ENCODE results near the gene LARP4. TPM values are rescaled to one million over a fixed set of nuclear protein-coding genes. Genes with fewer than 3 reads are reported as not detected.
"Not testable (repeated sequence)": the region's sequence is repeated elsewhere in the genome, so short reads cannot be mapped to it uniquely, and the experiment has no call there.

LARP4 gene
- total RNA-seq, 1 donor from 2014 or later, result 102 TPM

DNA sequence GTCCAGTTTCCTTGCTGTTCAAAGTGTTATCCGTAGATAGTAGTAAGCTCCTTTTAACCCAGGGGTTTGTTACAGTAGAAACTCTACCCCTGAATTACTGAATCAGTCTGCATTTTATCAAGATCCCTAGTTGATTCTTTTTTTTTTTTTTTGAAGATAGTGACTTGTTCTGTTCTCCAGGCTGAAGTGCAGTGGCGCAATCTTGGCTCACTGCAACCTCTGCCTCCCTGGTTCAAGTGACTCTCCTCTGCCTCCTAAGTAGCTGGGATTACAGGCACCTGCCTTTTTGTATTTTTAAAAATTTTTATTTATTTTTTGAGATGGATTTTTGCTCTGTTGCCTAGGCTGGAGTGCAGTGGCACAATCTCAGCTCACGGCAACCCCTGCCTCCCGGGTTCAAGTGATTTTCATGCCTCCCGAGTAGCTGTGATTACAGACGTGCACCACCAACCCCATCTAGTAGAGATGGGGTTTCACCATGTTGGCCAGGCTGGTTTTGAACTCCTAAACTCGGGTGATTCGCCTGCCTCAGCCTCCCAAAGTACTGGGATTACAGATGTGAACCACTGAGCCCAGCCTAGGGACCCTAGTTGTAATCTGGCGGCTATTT, 10.5 kb downstream of the LARP4 start:
- peaks cover 31% of the 10 kb centered on the region for H3K36me3 Mint-ChIP-seq (ENCODE audit: low read depth)
- intact Hi-C loops (cut with micrococcal nuclease), result no loop called here
- H3K27me3 Mint-ChIP-seq (ENCODE audit: low read depth), result no peaks in the 10 kb centered on the region
- no peak overlapping the region for H3K27ac Mint-ChIP-seq
- no peak for DNase-seq (ENCODE audit: low spot score)
- H3K9me3 Mint-ChIP-seq, result no peaks in the 10 kb centered on the region
- H3K4me3 Mint-ChIP-seq (ENCODE audit: low read depth), result no peak overlapping the region
- H3K4me1 Mint-ChIP-seq (ENCODE audit: low read depth), result peaks cover 14% of the 10 kb centered on the region

DNA sequence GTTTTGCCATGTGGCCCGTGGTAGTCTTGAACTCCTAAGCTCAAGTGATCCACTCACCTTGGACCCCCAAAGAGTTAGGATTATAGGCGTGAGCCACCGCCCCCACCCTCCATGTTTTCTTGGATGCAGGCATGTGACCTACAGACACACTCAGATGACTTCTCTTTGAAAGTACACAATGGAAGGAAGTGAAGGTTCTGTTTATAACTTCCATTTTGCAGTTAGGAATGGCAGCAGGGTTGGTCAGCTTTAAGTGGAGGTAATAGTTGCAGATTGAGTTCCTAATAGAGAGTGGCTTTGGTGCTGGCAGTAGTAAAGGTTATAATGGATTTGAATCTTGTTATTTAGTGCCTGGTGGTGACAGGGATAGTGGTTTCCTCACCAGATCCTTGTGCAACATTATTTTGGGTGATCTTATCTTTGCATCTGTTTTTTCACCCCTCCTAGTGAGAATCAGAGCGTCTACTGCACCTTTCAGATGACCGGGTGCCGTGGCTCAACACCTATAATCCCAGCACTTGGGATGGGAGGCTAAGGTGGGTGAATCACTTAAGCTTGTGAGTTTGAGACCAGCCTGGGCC, 15.3 kb downstream of the LARP4 start:
- no peaks in the 10 kb centered on the region for H3K27me3 Mint-ChIP-seq (ENCODE audit: low read depth)
- peaks cover 24% of the 10 kb centered on the region for H3K4me1 Mint-ChIP-seq (ENCODE audit: low read depth)

GRCh38 chr12:50419112-50419909, 18.6 kb downstream of the LARP4 start:
- intact Hi-C loops (cut with micrococcal nuclease), result no loop called here
- Mint-ChIP-seq H3K4me1 (ENCODE audit: low read depth) (peaks cover 18% of the 10 kb centered on the region), H3K36me3 (ENCODE audit: low read depth) (peaks cover 32% of the 10 kb centered on the region), H3K27ac (no peak overlapping the region), H3K9me3 (no peaks in the 10 kb centered on the region), H3K4me3 (ENCODE audit: low read depth) (no peak overlapping the region), H3K27me3 (ENCODE audit: low read depth) (no peaks in the 10 kb centered on the region)
- DNase-seq (ENCODE audit: low spot score), result no peak

More for the DNA sequence above, 15.3 kb downstream of the LARP4 start:
- Mint-ChIP-seq H3K9me3 (no peaks in the 10 kb centered on the region), H3K4me3 (ENCODE audit: low read depth) (no peak overlapping the region), H3K27ac (no peak overlapping the region), H3K36me3 (ENCODE audit: low read depth) (peaks cover 42% of the 10 kb centered on the region)
- no peak for DNase-seq (ENCODE audit: low spot score)
- intact Hi-C loops (cut with micrococcal nuclease), result no loop called here

DNA sequence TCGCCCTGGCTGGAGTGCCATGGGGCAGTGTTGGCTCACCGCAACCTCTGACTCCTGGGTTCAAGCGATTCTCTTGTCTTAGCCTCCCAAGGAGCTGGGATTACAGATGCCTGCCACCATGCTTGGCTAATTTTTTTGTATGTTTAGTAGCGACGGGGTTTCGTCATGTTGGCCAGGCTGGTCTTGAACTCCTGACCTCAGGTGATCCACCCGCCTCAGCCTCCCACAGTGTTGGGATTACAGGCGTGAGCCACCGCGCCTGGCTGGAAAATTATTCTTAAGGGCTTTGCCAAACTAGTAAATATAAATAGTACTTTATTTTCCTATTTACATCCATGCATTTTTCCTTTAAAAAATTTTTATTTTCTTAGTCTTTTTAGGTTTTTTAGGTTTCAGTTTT, 22.2 kb downstream of the LARP4 start:
- H3K4me3 Mint-ChIP-seq (ENCODE audit: low read depth); H3K27me3 Mint-ChIP-seq (ENCODE audit: low read depth); DNase-seq (ENCODE audit: low spot score); H3K9me3 Mint-ChIP-seq; H3K27ac Mint-ChIP-seq; intact Hi-C loops (cut with micrococcal nuclease): not testable (repeated sequence)
- peaks cover 26% of the 10 kb centered on the region for H3K36me3 Mint-ChIP-seq (ENCODE audit: low read depth)
- peaks cover 17% of the 10 kb centered on the region for H3K4me1 Mint-ChIP-seq (ENCODE audit: low read depth)

DNA sequence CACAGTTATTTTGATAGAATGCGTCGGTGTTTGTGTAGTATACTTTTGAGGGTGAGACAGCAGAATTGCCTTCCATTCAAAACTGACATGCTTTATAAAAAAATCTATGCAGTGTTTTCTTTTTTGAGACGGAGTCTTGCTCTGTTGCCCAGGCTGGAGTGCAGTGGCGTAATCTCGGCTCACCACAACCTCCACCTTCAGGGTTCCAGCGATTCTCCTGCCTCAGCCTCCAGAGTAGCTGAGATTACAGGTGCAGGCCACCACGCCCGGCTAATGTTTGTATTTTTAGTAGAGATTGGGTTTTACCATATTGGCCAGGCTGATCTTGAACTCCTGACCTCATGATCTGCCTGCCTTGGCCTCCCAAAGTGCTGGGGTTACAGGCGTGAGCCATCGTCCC, 22.7 kb downstream of the LARP4 start:
- intact Hi-C loops (cut with micrococcal nuclease); H3K9me3 Mint-ChIP-seq: not testable (repeated sequence)
- H3K36me3 Mint-ChIP-seq (ENCODE audit: low read depth), result peaks cover 23% of the 10 kb centered on the region

GRCh38 chr12:50425589-50426258, 25.0 kb downstream of the LARP4 start:
- Mint-ChIP-seq H3K9me3 (no peaks in the 10 kb centered on the region), H3K4me1 (ENCODE audit: low read depth) (peaks cover 7% of the 10 kb centered on the region), H3K36me3 (ENCODE audit: low read depth) (peaks cover 29% of the 10 kb centered on the region), H3K27me3 (ENCODE audit: low read depth) (no peaks in the 10 kb centered on the region), H3K27ac (no peak overlapping the region), H3K4me3 (ENCODE audit: low read depth) (no peak overlapping the region)
- intact Hi-C loops (cut with micrococcal nuclease), result no loop called here
- DNase-seq (ENCODE audit: low spot score), result no peak

More for the DNA sequence above, 22.7 kb downstream of the LARP4 start:
- not testable (repeated sequence) for H3K4me3 Mint-ChIP-seq (ENCODE audit: low read depth); DNase-seq (ENCODE audit: low spot score); H3K27me3 Mint-ChIP-seq (ENCODE audit: low read depth); H3K27ac Mint-ChIP-seq
- peaks cover 17% of the 10 kb centered on the region for H3K4me1 Mint-ChIP-seq (ENCODE audit: low read depth)

- peaks cover 58% of the 10 kb centered on the region for H3K36me3 Mint-ChIP-seq (ENCODE audit: low read depth)
- H3K4me3 Mint-ChIP-seq (ENCODE audit: low read depth); H3K27me3 Mint-ChIP-seq (ENCODE audit: low read depth); H3K27ac Mint-ChIP-seq; intact Hi-C loops (cut with micrococcal nuclease); DNase-seq (ENCODE audit: low spot score); H3K9me3 Mint-ChIP-seq; H3K4me1 Mint-ChIP-seq (ENCODE audit: low read depth): not testable (repeated sequence)
Measured at GRCh38 chr12:50431656-50432055, 31.0 kb downstream of the LARP4 start.

DNA sequence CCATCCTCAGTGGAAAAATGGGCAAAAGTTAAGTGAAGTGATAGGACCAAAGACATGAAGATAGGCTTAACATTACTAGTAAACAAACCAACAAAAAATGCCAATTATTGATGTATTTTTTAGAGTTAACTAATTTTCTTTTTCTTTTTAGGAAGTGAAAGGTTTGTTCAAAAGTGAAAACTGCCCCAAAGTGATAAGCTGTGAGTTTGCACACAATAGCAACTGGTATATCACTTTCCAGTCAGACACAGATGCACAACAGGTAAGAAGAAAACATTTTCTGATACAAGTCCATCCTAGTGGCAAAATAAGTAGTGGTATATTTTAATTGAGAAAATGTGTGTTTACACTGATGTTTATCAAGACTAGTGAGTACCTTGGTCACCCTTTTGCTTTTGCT, 39.6 kb downstream of the LARP4 start:
- no peak overlapping the region for H3K27ac Mint-ChIP-seq
- intact Hi-C loops (cut with micrococcal nuclease), result no loop called here
- DNase-seq (ENCODE audit: low spot score), result no peak
- no peak overlapping the region for H3K4me3 Mint-ChIP-seq (ENCODE audit: low read depth)
- H3K4me1 Mint-ChIP-seq (ENCODE audit: low read depth), result peaks cover 17% of the 10 kb centered on the region
- peaks cover 82% of the 10 kb centered on the region for H3K36me3 Mint-ChIP-seq (ENCODE audit: low read depth)
- H3K27me3 Mint-ChIP-seq (ENCODE audit: low read depth), result no peaks in the 10 kb centered on the region
- H3K9me3 Mint-ChIP-seq, result no peaks in the 10 kb centered on the region

GRCh38 chr12:50441763-50442162, 41.1 kb downstream of the LARP4 start:
- Mint-ChIP-seq H3K4me1 (ENCODE audit: low read depth) (peaks cover 17% of the 10 kb centered on the region), H3K36me3 (ENCODE audit: low read depth) (peaks cover 76% of the 10 kb centered on the region), H3K9me3 (no peaks in the 10 kb centered on the region), H3K27me3 (ENCODE audit: low read depth) (no peaks in the 10 kb centered on the region), H3K4me3 (ENCODE audit: low read depth) (no peak overlapping the region), H3K27ac (no peak overlapping the region)
- DNase-seq (ENCODE audit: low spot score), result no peak
- intact Hi-C loops (cut with micrococcal nuclease), result loop anchor here (1.0 kb wide), 1 partner anchor 37 kb away; no protein-coding TSS in a partner anchor

DNA sequence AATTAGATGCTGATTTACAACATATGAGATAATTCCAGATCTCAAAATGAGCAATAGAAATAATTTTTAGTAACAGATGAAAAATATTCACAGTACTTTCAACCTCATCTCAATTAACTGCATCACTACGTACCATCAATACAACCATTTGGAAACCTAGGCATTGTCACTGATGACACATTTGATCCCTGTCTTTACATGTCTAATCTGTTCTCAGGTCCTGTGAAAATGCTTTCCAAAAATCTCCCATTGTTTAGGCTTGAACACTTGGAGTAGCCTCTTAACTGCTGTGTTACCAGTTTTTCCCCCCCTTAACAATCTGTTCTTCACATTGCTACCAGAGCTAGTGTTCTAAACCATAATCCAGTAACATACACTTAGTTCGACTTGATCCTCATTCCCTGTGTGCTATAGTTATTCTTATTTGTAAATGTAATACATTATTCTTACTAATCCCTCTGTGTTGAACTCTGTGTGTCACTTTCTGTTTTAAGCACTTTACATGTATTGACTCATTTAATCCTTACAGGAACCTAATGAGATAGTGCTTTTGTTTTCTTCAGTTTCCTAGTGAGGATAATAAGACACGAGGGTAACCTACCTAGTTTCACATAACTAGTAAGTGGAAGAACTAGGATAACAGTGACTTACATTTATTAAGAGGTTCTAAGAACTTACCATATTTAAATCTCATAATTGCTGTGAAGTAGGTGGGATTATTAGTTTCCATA, 41.7 kb downstream of the LARP4 start:
- H3K9me3 Mint-ChIP-seq, result no peaks in the 10 kb centered on the region
- peaks cover 75% of the 10 kb centered on the region for H3K36me3 Mint-ChIP-seq (ENCODE audit: low read depth)
- intact Hi-C loops (cut with micrococcal nuclease), result loop anchor here (1.0 kb wide), 1 partner anchor 38 kb away; no protein-coding TSS in a partner anchor
- peaks cover 17% of the 10 kb centered on the region for H3K4me1 Mint-ChIP-seq (ENCODE audit: low read depth)
- DNase-seq (ENCODE audit: low spot score), result no peak
- H3K27me3 Mint-ChIP-seq (ENCODE audit: low read depth), result no peaks in the 10 kb centered on the region
- no peak overlapping the region for H3K4me3 Mint-ChIP-seq (ENCODE audit: low read depth)
- peak overlapping the region; percentile 58 for H3K27ac Mint-ChIP-seq

- H3K4me1 Mint-ChIP-seq (ENCODE audit: low read depth); DNase-seq (ENCODE audit: low spot score); intact Hi-C loops (cut with micrococcal nuclease); H3K27ac Mint-ChIP-seq; H3K4me3 Mint-ChIP-seq (ENCODE audit: low read depth); H3K27me3 Mint-ChIP-seq (ENCODE audit: low read depth); H3K9me3 Mint-ChIP-seq: not testable (repeated sequence)
- H3K36me3 Mint-ChIP-seq (ENCODE audit: low read depth), result peaks cover 59% of the 10 kb centered on the region
Measured at GRCh38 chr12:50449671-50450070, 49.0 kb downstream of the LARP4 start.

DNA sequence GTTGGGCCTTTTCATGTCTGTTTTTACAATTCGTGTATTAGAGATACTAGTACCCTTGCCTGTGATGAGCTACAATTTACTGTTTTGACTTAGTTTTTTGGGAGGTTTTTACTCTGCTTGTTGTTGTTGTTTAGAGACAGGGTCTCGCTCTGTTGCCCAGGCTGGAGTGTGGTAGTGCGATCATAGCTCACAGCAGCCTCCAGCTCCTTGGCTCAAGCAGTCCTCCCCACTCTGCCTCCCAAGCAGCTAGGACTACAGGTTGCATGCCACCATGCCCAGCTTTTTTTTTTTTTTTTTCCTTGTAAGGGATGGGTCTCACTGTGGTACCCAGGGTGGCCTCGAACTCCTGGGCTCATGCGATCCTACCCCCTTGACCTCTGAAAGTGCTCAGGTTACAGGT, 52.1 kb downstream of the LARP4 start:
- Mint-ChIP-seq H3K36me3 (ENCODE audit: low read depth) (peaks cover 58% of the 10 kb centered on the region), H3K27me3 (ENCODE audit: low read depth) (no peaks in the 10 kb centered on the region), H3K4me1 (ENCODE audit: low read depth) (peaks cover 2% of the 10 kb centered on the region), H3K27ac (no peak overlapping the region), H3K4me3 (ENCODE audit: low read depth) (no peak overlapping the region), H3K9me3 (no peaks in the 10 kb centered on the region)
- intact Hi-C loops (cut with micrococcal nuclease), result no loop called here
- DNase-seq (ENCODE audit: low spot score), result no peak
